ENCODE measurements around the gene FBXO41. TPM values are rescaled to one million over a fixed set of nuclear protein-coding genes. Genes with fewer than 3 reads are reported as not detected.

FBXO41 gene
- total RNA-seq, 1 experiment from 2014 or later: 34.9 TPM

DNA sequence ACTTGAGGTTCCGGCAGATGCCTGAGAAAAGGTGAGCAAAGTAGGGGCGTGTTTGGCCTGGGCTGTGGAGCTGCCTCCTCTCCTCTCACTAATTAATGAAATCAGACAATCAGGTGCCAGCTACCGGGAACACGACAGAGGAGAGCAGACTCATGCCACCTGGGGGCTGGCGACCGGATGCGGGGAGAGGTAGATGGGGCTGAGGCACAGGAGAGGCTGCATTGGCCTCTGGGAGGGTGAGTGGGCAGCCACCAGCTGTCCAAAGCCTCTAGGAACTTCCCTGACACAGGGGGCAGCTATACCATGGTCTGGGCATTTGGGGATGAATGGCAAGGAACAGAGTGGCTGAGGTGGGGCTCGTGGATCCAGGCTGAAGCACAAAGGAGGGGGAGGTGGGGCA is 25.0 kb downstream of the FBXO41 start:
- BruUV-seq (replicated peaks): no TSS peak

DNA sequence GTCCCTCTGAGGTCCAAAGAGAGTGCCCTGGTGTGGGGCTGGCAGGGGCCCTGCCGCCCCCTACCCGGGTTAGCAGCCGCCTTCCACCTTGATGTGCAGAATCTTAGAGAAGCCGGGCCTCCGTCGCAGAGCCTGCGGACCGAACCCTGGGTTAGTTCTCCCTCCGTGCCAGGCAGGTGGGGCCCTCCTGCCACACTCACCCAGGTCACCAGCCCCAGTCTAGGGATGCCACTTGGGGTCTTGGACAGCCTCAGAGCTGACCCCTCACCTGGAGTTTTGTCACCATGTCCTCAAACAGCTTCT is 25.4 kb downstream of the FBXO41 start:
- H3K4me1 ChIP-seq (ENCODE audit: control insufficient read depth in 1 of 2, insufficient read depth in 2 of 2, low read length in 2 of 2): no peaks in the 10 kb centered on the region
- H3K9ac ChIP-seq (ENCODE audit: low read length): no peak overlapping the region
- H3K27ac ChIP-seq (ENCODE audit: low read depth, low read length): no peak overlapping the region
- H3K27me3 ChIP-seq (ENCODE audit: insufficient read depth, low read length): no peaks in the 10 kb centered on the region
- H3K4me2 ChIP-seq (ENCODE audit: low read length): no peak overlapping the region
- peaks cover 12 to 15% of the 10 kb centered on the region in 2 experiments; a peak in 3 of 4 replicates for H3K36me3 ChIP-seq (ENCODE audit: control insufficient read depth in 1 of 2, insufficient read depth in 2 of 2, low read length in 2 of 2)
- no peak for ATAC-seq
- no peaks in the 10 kb centered on the region for H3K9me3 ChIP-seq (ENCODE audit: control insufficient read depth in 1 of 2, insufficient read depth in 1 of 2, low read depth in 1 of 2, low read length in 2 of 2)
- ChIA-PET RAD21 (ENCODE audit: low non-redundant PET in 1 of 2, low total read pairs in 2 of 2, uncharacterized antibody in 2 of 2, unreplicated experiment in 2 of 2) (no interaction called here), CTCF (no interaction called here), POLR2A (no interaction called here)
- BruUV-seq (replicated peaks): no TSS peak
- H3K79me2 ChIP-seq (ENCODE audit: insufficient read depth, low read length): no peaks in the 10 kb centered on the region
- H2AFZ ChIP-seq (ENCODE audit: low read depth, low read length, poor library complexity, severe bottlenecking): no peak overlapping the region
- intact Hi-C loops (cut with micrococcal nuclease): no loop called here
- no peak overlapping the region for H3K4me3 ChIP-seq (replicated peaks in 1 of 2; ENCODE audit: low read depth in 1 of 2, low read length in 2 of 2)
- H3K9me2 ChIP-seq (ENCODE audit: insufficient read depth): no peaks in the 10 kb centered on the region
- no peak for DNase-seq (ENCODE audit: low read depth, low spot score)
- no peaks in the 10 kb centered on the region for H4K20me1 ChIP-seq (ENCODE audit: insufficient read depth)
- TF ChIP-seq RAD21 (IDR thresholded peaks at IDR 0.05; ENCODE audit: low read depth): no peak
- TF ChIP-seq CTCF (IDR thresholded peaks at IDR 0.05 in 2 of 3, conservative IDR thresholded peaks at IDR 0.05 in 1 of 3; ENCODE audit: borderline replicate concordance in 1 of 3, insufficient read depth in 1 of 3, low read depth in 2 of 3, low read length in 2 of 3): no peak
- no peak for TF ChIP-seq EZH2phosphoT487 (IDR thresholded peaks at IDR 0.05; ENCODE audit: borderline replicate concordance)

More for the DNA sequence above, 25.0 kb downstream of the FBXO41 start:
- Histone ChIP-seq H2AFZ (ENCODE audit: low read depth, low read length, poor library complexity, severe bottlenecking) (no peak overlapping the region), H4K20me1 (ENCODE audit: insufficient read depth) (no peaks in the 10 kb centered on the region), H3K4me3 (replicated peaks in 1 of 2; ENCODE audit: low read depth in 1 of 2, low read length in 2 of 2) (no peak overlapping the region), H3K4me1 (ENCODE audit: control insufficient read depth in 1 of 2, insufficient read depth in 2 of 2, low read length in 2 of 2) (no peaks in the 10 kb centered on the region), H3K9ac (ENCODE audit: low read length) (no peak overlapping the region), H3K9me3 (ENCODE audit: control insufficient read depth in 1 of 2, insufficient read depth in 1 of 2, low read depth in 1 of 2, low read length in 2 of 2) (no peaks in the 10 kb centered on the region), H3K27ac (ENCODE audit: low read depth, low read length) (no peak overlapping the region), H3K4me2 (ENCODE audit: low read length) (no peak overlapping the region), H3K27me3 (ENCODE audit: insufficient read depth, low read length) (no peaks in the 10 kb centered on the region), H3K79me2 (ENCODE audit: insufficient read depth, low read length) (no peaks in the 10 kb centered on the region), H3K36me3 (ENCODE audit: control insufficient read depth in 1 of 2, insufficient read depth in 2 of 2, low read length in 2 of 2) (peaks cover 12 to 15% of the 10 kb centered on the region in 2 experiments; a peak in 3 of 4 replicates), H3K9me2 (ENCODE audit: insufficient read depth) (no peaks in the 10 kb centered on the region)
- ATAC-seq (no peak), DNase-seq (ENCODE audit: low read depth, low spot score) (no peak)
- CTCF ChIA-PET: no interaction called here
- intact Hi-C loops (cut with micrococcal nuclease): no loop called here
- RAD21 ChIA-PET (ENCODE audit: low non-redundant PET in 1 of 2, low total read pairs in 2 of 2, uncharacterized antibody in 2 of 2, unreplicated experiment in 2 of 2): no interaction called here
- TF ChIP-seq SP1 (IDR thresholded peaks at IDR 0.05; ENCODE audit: low read depth): no peak
- TF ChIP-seq, protein P1, sequence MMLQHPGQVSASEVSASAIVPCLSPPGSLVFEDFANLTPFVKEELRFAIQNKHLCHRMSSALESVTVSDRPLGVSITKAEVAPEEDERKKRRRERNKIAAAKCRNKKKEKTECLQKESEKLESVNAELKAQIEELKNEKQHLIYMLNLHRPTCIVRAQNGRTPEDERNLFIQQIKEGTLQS (IDR thresholded peaks at IDR 0.05): no peak
- TF ChIP-seq SRF (IDR thresholded peaks at IDR 0.05; ENCODE audit: low read depth): no peak
- no peak for TF ChIP-seq POLR2A (IDR thresholded peaks at IDR 0.05; ENCODE audit: borderline replicate concordance, extremely low read depth, insufficient read depth, insufficient read length)
- TF ChIP-seq EGR1 (IDR thresholded peaks at IDR 0.05; ENCODE audit: low read depth): no peak
- POLR2A ChIA-PET: no interaction called here
